ENCODE measurements around the gene NAT14.
"Not testable (repeated sequence)": the region's sequence is repeated elsewhere in the genome, so short reads cannot be mapped to it uniquely, and the experiment has no call there.

Gene NAT14

GRCh38 chr19:55484593-55485438, at the start of gene NAT14:
Gene NAT14 (plus strand): TSS chr19:55485188. CDS start chr19:55485709, 521 bp downstream.
- DNase-seq (ENCODE audit: low read depth): peak; percentile 74

- no peak for DNase-seq (ENCODE audit: low read depth)
Observed at GRCh38 chr19:55436847-55437246, 48.1 kb upstream of the NAT14 start.

- peak; percentile 72 for DNase-seq (ENCODE audit: low read depth)
Observed at GRCh38 chr19:55437410-55437809, 47.6 kb upstream of the NAT14 start.

- DNase-seq (ENCODE audit: low read depth): no peak
Observed at GRCh38 chr19:55439052-55439451, 45.9 kb upstream of the NAT14 start.

GRCh38 chr19:55440411-55441105, 44.4 kb upstream of the NAT14 start:
- DNase-seq (ENCODE audit: low read depth): peak; percentile 27

- no peak for DNase-seq (ENCODE audit: low read depth)
Observed at GRCh38 chr19:55441319-55441691, 43.7 kb upstream of the NAT14 start.

GRCh38 chr19:55441692-55442321, 43.2 kb upstream of the NAT14 start:
- DNase-seq (ENCODE audit: low read depth): no peak

GRCh38 chr19:55442372-55442961, 42.5 kb upstream of the NAT14 start:
- DNase-seq (ENCODE audit: low read depth): no peak

GRCh38 chr19:55443045-55443823, 41.8 kb upstream of the NAT14 start, which contains the start of gene SHISA7:
Gene SHISA7 (minus strand): TSS chr19:55443300. CDS start chr19:55442863, 437 bp downstream.
- no peak for DNase-seq (ENCODE audit: low read depth)

GRCh38 chr19:55443824-55444480, 41.0 kb upstream of the NAT14 start:
- DNase-seq (ENCODE audit: low read depth): no peak

GRCh38 chr19:55444646-55445045, 40.3 kb upstream of the NAT14 start:
- DNase-seq (ENCODE audit: low read depth): no peak

GRCh38 chr19:55446060-55446459, 38.9 kb upstream of the NAT14 start:
- DNase-seq (ENCODE audit: low read depth): no peak

GRCh38 chr19:55447421-55448174, 37.4 kb upstream of the NAT14 start:
- peak; percentile 61 for DNase-seq (ENCODE audit: low read depth)

GRCh38 chr19:55448175-55448490, 36.9 kb upstream of the NAT14 start:
- not testable (repeated sequence) for DNase-seq (ENCODE audit: low read depth)

GRCh38 chr19:55449469-55449868, 35.5 kb upstream of the NAT14 start:
- no peak for DNase-seq (ENCODE audit: low read depth)

- no peak for DNase-seq (ENCODE audit: low read depth)
Observed at GRCh38 chr19:55451163-55451964, 33.6 kb upstream of the NAT14 start.

GRCh38 chr19:55451965-55452748, 32.8 kb upstream of the NAT14 start:
- DNase-seq (ENCODE audit: low read depth): no peak

GRCh38 chr19:55452749-55453346, 32.1 kb upstream of the NAT14 start:
- DNase-seq (ENCODE audit: low read depth): peak; percentile 65
